ENCODE results near the gene REEP6. TPM values are rescaled to one million over a fixed set of nuclear protein-coding genes. Genes with fewer than 3 reads are reported as not detected.

The REEP6 gene
- total and polyA plus RNA-seq, 2 of the 8 experiments (the other 6 are each of a cell fraction or from before 2014, with no cell fraction given) = 12.6 to 20.7 TPM

DNA sequence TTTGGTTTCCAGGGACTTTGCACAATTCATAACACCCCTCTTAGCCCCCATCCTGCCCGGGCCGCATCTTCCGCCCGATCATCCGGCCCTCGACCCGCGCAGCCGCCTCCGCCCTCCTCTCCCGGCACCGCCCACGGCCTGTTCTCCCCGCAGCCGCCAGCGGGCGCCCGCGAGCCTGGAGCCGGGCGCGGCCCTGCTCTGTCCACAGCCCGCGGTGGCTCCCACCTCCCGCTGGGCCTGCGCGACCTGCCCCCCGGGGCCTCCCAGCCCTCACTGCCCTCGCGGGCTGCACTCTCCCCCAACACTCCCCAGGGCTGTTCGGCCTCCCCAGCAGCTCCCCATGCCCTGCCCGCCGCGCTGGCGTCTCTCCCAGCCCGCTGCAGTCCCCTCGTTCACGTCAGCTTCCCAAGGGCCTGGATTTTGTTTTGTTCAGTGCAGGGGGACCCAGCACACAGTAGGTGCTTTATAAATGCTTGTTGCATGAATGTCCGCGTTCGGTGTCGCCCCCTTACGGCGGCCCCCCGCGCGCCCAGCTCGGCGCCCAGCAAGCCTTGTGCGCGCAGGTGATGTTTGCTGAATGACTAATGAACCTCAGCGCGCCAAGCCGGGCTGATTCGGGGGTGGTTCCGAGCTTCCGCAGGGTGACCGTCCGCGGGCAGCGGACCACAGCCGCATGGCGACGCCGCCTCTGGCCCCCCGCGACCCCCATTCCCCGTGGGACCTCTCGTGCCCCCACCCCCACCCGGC is 45.6 kb upstream of the REEP6 start (continued):
- TF ChIP-seq TAF1 (IDR thresholded peaks at IDR 0.05; ENCODE audit: low read depth, low read length) (no peak), GABPA (IDR thresholded peaks at IDR 0.05; ENCODE audit: borderline replicate concordance, insufficient read depth, low read length) (peak; percentile 19; the same call in 1 of the 2 replicates), NRF1 (IDR thresholded peaks at IDR 0.05; ENCODE audit: low read depth, low read length) (no peak), TBP (IDR thresholded peaks at IDR 0.05; ENCODE audit: low read depth, low read length) (no peak), RFX5 (IDR thresholded peaks at IDR 0.05; ENCODE audit: borderline replicate concordance, low read depth, low read length) (no peak), EP300 (IDR thresholded peaks at IDR 0.05; ENCODE audit: borderline replicate concordance in 1 of 2, low read depth in 2 of 2, low read length in 2 of 2) (no peak), HDAC6 (IDR thresholded peaks at IDR 0.05; ENCODE audit: low read depth, low read length) (no peak), CBX5 (IDR thresholded peaks at IDR 0.05; ENCODE audit: low read depth, low read length) (no peak), CHD2 (IDR thresholded peaks at IDR 0.05; ENCODE audit: low read length) (no peak), YY1 (IDR thresholded peaks at IDR 0.05; ENCODE audit: low read depth, low read length) (peak; percentile 48; the same call in 1 of the 2 replicates), TEAD4 (IDR thresholded peaks at IDR 0.05; ENCODE audit: low read depth, low read length) (no peak), RBBP5 (IDR thresholded peaks at IDR 0.05; ENCODE audit: borderline replicate concordance, low read depth, low read length) (peak; percentile 68; the same call in 1 of the 2 replicates), EZH2 (IDR thresholded peaks at IDR 0.05; ENCODE audit: low read depth, low read length, severe bottlenecking) (peak; percentile 33), JUND (IDR thresholded peaks at IDR 0.05; ENCODE audit: low read length) (peak; percentile 13; the same call in 1 of the 2 replicates), KDM1A (IDR thresholded peaks at IDR 0.05; ENCODE audit: borderline replicate concordance, low read length) (no peak), POLR2A (IDR thresholded peaks at IDR 0.05; ENCODE audit: control extremely low read depth in 1 of 2, low read depth in 2 of 2, low read length in 2 of 2) (no peak), BCL11A (IDR thresholded peaks at IDR 0.05; ENCODE audit: low read depth in 2 of 2, low read length in 2 of 2) (no peak), JUN (IDR thresholded peaks at IDR 0.05; ENCODE audit: low read depth, low read length) (no peak), CEBPB (IDR thresholded peaks at IDR 0.05; ENCODE audit: low read depth, low read length) (no peak), POLR2AphosphoS5 (IDR thresholded peaks at IDR 0.05; ENCODE audit: low read depth, low read length) (no peak), RAD21 (IDR thresholded peaks at IDR 0.05 in 1 of 2, conservative IDR thresholded peaks at IDR 0.05 in 1 of 2; ENCODE audit: low read depth in 2 of 2, low read length in 2 of 2) (peak; percentile 36 to 55; a peak in 3 of 4 replicates)
- TF ChIP-seq, protein P1, sequence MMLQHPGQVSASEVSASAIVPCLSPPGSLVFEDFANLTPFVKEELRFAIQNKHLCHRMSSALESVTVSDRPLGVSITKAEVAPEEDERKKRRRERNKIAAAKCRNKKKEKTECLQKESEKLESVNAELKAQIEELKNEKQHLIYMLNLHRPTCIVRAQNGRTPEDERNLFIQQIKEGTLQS (IDR thresholded peaks at IDR 0.05; ENCODE audit: insufficient read depth, low read depth, low read length) = no peak

Measured in H1 (cell line).